ENCODE measurements around the gene PAF1.

PAF1 gene

DNA sequence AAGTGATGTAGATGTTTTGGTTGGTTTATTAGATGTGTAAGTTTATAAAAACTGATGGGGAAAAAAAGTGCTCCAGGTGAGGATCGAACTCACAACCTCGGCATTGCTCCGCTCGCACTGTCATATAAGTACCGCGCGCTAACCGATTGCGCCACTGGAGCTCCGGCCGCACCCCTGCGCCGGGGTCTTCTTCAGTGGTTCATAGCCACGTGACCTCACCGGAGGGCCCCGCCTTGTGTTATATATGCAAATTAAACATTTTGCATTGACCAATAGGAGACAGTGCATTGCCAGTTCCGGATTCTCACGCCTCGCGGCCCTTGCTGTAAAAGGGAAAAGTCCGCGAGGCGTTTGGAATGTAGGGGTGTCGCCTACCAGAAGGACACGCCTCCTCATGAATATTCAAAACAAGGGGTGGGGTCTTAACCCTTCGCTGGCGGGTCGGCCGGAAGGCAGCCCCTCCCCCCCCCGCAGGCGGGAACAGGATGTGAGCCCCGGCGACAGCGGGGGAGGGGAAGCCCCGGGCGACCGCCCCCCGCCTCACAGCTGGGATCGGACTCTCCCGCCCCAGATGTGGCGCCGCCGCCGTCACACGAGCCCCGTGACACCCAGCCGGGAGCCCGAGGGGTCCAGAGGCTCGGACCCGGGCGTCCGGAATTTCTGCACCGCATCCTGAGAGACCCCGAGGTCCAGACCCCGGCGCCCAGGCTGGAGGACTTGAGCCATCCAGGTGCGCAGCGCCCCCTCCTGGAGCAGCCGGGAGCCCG, 21.4 kb upstream of the PAF1 start, which contains the start of gene PLEKHG2:
Gene PLEKHG2, plus strand, starts transcription at position 570 of the 767 bp plus-strand sequence. CDS start 1,418 bp downstream, outside the sequence.
- no peaks in the 10 kb centered on the region for H3K9me3 Mint-ChIP-seq
- H3K27me3 Mint-ChIP-seq: peaks cover 0 to 4% of the 10 kb centered on the region in 2 donors
- peak; percentile 67 to 70 for ATAC-seq (replicated peaks)
- DNase-seq: peak; percentile 96
- H3K36me3 Mint-ChIP-seq: peaks cover 34 to 55% of the 10 kb centered on the region in 2 donors
- H3K4me1 Mint-ChIP-seq: peaks cover 51 to 64% of the 10 kb centered on the region in 2 donors
- peak within 1 kb of the TSS; percentile 99 for H3K27ac Mint-ChIP-seq
- peak within 1 kb of the TSS; percentile 96 to 97 for H3K4me3 Mint-ChIP-seq

DNA sequence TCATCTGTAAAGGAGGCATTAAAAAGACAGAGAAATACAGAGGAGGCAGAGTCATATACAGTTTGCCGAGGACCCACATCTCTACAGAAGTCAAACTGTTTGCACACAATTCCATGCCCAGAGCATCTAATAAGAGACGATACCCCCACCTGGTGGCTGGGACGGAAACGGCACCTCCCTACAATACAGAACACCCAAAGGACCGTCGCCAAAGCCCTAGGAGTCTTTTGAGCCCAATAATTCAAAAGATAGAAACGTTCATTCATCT, 20.9 kb upstream of the PAF1 start:
- Mint-ChIP-seq H3K36me3 (peaks cover 39 to 58% of the 10 kb centered on the region in 2 donors), H3K27ac (peak overlapping the region; percentile 99), H3K4me3 (peak overlapping the region; percentile 96 to 97), H3K27me3 (peaks cover 0 to 4% of the 10 kb centered on the region in 2 donors), H3K9me3 (no peaks in the 10 kb centered on the region), H3K4me1 (peaks cover 47 to 65% of the 10 kb centered on the region in 2 donors)
- peak; percentile 80 for DNase-seq
- peak; percentile 47 to 51 for ATAC-seq (replicated peaks)

DNA sequence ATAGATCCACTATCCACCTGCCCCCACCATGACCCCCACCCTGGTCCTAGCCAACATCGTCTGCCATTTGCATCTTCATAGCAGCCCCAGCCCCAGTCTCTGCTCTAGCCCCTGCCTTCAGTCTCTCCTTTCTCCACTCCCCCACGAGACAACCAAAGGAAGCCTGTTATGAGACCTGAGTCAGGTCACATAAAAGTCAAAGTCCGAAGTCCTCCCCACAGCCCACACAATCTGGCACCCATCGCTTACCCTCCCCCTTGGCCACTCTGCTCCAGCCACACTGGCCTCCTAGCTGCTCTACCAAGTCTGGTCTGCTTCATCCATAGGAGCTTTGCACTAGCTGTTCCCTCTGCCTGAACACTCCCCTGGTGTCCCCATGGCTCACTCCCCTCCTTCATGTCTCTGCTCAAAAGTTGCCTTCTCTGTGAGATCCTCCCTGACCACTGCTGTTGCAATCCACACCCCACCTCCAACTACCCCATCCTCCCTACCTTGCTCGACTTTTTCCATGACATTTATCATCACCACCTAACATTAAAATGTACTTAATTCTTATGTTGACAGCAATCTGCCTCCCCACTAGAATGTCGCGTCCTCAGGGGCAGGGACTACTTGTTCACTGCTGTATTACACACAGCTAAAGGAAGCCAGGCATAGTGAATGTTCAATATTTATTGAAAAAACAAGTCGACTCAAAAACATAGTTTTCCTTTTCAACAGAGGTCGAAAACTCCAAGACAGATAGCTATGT, 20.4 kb upstream of the PAF1 start:
- ATAC-seq (replicated peaks): no peak
- Mint-ChIP-seq H3K27ac (peak overlapping the region; percentile 99), H3K4me1 (peaks cover 47 to 69% of the 10 kb centered on the region in 2 donors), H3K36me3 (peaks cover 40 to 59% of the 10 kb centered on the region in 2 donors), H3K4me3 (peak overlapping the region; percentile 96 to 97), H3K27me3 (peaks cover 0 to 4% of the 10 kb centered on the region in 2 donors), H3K9me3 (no peaks in the 10 kb centered on the region)
- no peak for DNase-seq

DNA sequence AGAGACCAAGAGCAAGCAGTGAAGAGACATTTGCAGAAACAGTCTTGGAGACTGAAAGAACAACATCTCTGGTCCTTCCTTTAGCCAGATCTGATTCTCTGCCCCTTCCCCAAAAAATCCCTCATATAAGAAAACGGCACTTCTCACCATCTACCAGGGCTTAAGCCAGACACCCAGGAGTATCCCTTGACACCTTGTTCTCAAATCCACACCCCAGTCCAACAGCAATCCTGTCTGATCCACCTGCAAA, 19.9 kb upstream of the PAF1 start:
- ATAC-seq (replicated peaks) (no peak), DNase-seq (no peak)
- Mint-ChIP-seq H3K4me3 (peak overlapping the region; percentile 96 to 97), H3K4me1 (peaks cover 49 to 74% of the 10 kb centered on the region in 2 donors), H3K36me3 (peaks cover 40 to 59% of the 10 kb centered on the region in 2 donors), H3K27ac (peak overlapping the region; percentile 99), H3K27me3 (peaks cover 0 to 4% of the 10 kb centered on the region in 2 donors), H3K9me3 (no peaks in the 10 kb centered on the region)

DNA sequence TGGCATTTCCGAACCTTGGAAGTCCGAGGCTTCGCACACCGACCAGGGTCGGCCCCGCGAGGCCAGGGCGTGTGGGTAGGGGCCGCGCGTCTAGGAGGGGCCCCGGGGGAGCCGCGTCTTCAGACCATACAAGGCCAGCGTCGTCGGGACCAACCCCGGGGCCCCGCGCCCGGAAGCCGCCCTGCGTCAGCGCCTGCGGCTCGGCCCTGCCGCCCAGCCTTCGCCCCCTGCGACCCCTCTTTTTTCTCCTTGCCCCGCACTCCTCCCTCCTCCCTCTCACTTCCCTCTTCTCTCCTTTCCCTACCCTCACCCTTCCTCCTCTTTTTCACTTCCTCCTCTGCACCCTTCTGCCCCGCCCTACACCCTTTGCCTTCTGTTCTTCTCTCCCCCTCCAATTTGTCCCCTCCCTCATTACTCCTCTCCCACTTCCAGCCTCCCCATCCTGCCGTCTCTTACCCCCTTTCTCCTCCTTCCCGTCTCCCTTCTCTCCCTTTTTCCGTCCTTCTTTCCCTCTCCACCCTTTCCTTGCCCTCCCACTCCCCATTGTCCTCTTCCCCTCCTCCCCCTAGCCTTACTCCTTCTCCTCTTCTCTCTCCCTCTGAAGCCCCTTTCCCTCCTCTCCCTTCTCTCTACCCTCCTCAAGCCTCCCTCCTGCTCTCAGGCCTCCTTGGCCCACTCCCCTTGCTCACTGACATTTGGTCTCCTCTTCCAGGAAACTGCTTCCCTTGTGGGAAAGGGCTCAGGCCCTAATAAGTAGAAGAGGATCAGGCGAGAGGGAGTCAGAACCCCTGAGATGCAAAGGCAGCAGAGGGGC, 19.3 kb upstream of the PAF1 start:
- DNase-seq (peak; percentile 78), ATAC-seq (replicated peaks) (peak; percentile 41 to 44)
- H3K27me3 Mint-ChIP-seq: peaks cover 0 to 4% of the 10 kb centered on the region in 2 donors
- H3K4me3 Mint-ChIP-seq: peak overlapping the region; percentile 96 to 97
- H3K9me3 Mint-ChIP-seq: no peaks in the 10 kb centered on the region
- peaks cover 40 to 55% of the 10 kb centered on the region in 2 donors for H3K36me3 Mint-ChIP-seq
- H3K4me1 Mint-ChIP-seq: peaks cover 49 to 77% of the 10 kb centered on the region in 2 donors
- peak overlapping the region; percentile 99 for H3K27ac Mint-ChIP-seq

DNA sequence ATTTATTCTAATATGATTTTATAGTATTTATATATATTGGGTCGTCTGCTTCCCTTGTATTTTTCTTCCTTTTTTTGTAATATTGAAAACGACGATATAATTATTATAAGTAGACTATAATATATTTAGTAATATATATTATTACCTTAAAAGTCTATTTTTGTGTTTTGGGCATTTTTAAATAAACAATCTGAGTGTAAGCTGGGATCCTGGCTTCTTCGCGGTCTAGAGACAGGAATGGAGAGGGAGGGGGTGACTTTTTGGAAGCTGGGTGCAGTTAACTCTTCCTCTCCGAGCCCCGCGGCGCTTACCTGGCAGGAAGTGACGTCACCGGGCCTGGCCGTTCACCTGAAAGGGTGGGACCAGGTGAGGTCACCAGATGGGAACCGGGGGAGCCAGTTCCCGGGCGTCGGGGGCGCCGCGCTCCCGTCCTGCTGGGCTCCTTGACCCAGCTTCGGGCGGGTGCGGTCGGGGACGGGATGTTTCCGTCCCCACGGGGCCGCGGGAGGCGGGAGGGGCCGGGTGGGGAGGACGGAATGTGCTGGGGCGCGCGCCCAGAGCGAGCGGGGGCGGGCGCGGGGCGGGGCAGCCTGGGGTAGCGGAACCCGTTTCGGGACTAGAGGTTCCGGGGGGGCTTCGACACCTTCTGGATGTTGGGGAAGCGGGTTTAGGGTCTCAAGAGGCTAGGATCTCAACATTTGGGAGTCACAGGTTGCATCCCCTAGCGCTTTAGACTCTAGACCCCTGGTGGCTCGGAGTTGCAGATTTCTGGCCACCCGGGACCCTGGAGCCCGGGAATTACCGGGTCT, 18.5 kb upstream of the PAF1 start:
- Mint-ChIP-seq H3K27me3 (peaks cover 0 to 4% of the 10 kb centered on the region in 2 donors), H3K36me3 (peaks cover 38 to 47% of the 10 kb centered on the region in 2 donors), H3K4me1 (peaks cover 45 to 77% of the 10 kb centered on the region in 2 donors), H3K4me3 (peak overlapping the region; percentile 96 to 97), H3K9me3 (no peaks in the 10 kb centered on the region), H3K27ac (peak overlapping the region; percentile 99)
- DNase-seq (peak; percentile 67), ATAC-seq (replicated peaks) (peak; percentile 2 to 8)

DNA sequence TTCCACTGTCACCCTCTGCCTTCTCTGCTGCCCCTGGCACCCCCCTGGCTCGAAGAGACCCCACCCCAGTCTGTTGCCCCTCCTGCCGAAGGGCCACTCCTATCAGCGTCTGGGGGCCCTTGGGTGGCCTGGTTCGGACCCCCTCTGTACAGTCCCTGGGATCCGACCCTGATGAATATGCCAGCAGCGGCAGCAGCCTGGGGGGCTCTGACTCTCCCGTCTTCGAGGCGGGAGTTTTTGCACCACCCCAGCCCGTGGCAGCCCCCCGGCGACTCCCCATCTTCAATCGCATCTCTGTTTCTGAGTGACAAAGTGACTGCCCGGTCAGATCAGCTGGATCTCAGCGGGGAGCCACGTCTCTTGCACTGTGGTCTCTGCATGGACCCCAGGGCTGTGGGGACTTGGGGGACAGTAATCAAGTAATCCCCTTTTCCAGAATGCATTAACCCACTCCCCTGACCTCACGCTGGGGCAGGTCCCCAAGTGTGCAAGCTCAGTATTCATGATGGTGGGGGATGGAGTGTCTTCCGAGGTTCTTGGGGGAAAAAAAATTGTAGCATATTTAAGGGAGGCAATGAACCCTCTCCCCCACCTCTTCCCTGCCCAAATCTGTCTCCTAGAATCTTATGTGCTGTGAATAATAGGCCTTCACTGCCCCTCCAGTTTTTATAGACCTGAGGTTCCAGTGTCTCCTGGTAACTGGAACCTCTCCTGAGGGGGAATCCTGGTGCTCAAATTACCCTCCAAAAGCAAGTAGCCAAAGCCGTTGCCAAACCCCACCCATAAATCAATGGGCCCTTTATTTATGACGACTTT, 17.7 kb upstream of the PAF1 start:
- Mint-ChIP-seq H3K4me3 (peak overlapping the region; percentile 85 to 88), H3K4me1 (peaks cover 43 to 77% of the 10 kb centered on the region in 2 donors), H3K36me3 (peaks cover 31 to 39% of the 10 kb centered on the region in 2 donors), H3K9me3 (no peaks in the 10 kb centered on the region), H3K27me3 (peaks cover 0 to 4% of the 10 kb centered on the region in 2 donors), H3K27ac (peak overlapping the region; percentile 99)
- ATAC-seq (replicated peaks): no peak
- DNase-seq: no peak

DNA sequence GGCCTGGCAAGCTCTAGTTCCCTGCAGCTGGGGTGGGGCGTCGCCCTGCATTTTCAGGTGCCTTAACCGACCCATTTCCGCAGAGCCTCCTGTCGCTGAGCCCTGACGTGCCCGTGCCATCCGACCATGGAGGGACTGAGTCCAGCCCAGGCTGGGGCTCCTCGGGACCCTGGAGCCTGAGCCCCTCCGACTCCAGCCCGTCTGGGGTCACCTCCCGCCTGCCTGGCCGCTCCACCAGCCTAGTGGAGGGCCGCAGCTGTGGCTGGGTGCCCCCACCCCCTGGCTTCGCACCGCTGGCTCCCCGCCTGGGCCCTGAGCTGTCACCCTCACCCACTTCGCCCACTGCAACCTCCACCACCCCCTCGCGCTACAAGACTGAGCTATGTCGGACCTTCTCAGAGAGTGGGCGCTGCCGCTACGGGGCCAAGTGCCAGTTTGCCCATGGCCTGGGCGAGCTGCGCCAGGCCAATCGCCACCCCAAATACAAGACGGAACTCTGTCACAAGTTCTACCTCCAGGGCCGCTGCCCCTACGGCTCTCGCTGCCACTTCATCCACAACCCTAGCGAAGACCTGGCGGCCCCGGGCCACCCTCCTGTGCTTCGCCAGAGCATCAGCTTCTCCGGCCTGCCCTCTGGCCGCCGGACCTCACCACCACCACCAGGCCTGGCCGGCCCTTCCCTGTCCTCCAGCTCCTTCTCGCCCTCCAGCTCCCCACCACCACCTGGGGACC, 16.9 kb upstream of the PAF1 start:
- no peak for DNase-seq

DNA sequence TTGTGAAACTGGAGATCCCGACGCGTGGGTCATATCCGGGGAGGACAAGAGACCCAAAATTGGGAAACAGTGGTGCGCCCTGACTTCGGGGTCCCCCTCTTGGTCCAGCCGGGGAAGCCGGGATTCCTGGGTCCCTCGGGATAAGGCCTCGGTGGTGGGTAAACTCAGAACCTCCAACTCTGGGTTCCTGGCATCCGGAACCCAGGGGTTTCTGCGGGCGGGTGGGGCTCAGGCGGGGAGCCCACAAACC, 16.4 kb upstream of the PAF1 start:
- no peaks in the 10 kb centered on the region for H3K9me3 Mint-ChIP-seq
- H3K4me1 Mint-ChIP-seq: peaks cover 49 to 86% of the 10 kb centered on the region in 2 donors
- DNase-seq: no peak
- no peak for ATAC-seq (replicated peaks)
- H3K27ac Mint-ChIP-seq: peak overlapping the region; percentile 99
- peak overlapping the region; percentile 85 to 88 for H3K4me3 Mint-ChIP-seq
- H3K27me3 Mint-ChIP-seq: peaks cover 0 to 4% of the 10 kb centered on the region in 2 donors
- peaks cover 30 to 38% of the 10 kb centered on the region in 2 donors for H3K36me3 Mint-ChIP-seq

More for the DNA sequence above, 16.9 kb upstream of the PAF1 start:
- H3K9me3 Mint-ChIP-seq: no peaks in the 10 kb centered on the region
- peaks cover 44 to 82% of the 10 kb centered on the region in 2 donors for H3K4me1 Mint-ChIP-seq
- H3K36me3 Mint-ChIP-seq: peaks cover 30 to 38% of the 10 kb centered on the region in 2 donors
- no peak for ATAC-seq (replicated peaks)
- peak overlapping the region; percentile 99 for H3K27ac Mint-ChIP-seq
- H3K27me3 Mint-ChIP-seq: peaks cover 0 to 4% of the 10 kb centered on the region in 2 donors
- peak overlapping the region; percentile 85 to 88 for H3K4me3 Mint-ChIP-seq

DNA sequence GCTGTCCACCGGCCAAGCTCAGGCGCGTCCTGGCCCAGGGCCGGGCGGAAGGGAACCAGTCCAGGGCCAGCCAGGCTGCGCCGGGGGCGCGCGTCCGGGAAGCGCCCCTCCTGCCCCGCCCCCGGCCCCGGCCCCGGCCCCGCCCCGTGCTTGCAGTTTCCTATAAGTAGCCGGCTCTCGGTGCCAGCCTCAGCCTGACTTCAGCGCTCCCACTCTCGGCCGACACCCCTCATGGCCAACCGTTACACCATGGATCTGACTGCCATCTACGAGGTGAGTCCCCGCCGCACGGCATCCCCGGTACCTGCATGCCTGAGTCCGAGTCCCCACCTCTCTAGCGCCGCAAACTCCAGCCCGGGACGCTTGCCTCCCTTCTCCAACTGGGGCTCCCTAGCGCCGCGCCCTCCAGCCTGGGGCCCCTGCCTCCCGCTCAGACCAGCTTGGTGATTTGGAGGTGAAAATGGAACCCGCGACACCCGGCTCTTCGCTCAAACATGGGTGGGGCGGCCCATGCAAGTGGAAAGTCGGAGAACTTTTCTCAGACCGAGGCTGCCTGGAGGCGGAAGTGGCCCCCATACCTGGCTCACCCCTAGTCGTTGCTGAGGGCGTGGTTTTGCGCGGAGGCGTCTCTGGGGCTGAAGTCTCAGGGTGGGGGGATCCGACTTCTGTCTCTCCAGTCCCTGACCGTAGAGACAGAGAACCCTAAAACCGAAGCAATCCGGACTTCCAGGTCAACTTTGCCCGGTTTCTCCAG, 15.9 kb upstream of the PAF1 start, which contains the start of gene ZFP36:
Gene ZFP36, plus strand, starts transcription at position 192 of the 754 bp plus-strand sequence. Its CDS starts 58 bp downstream, at position 250.
- no peaks in the 10 kb centered on the region for H3K27me3 Mint-ChIP-seq
- DNase-seq (peak; percentile 78), ATAC-seq (replicated peaks) (peak; percentile 30 to 34)
- H3K4me3 Mint-ChIP-seq: peak within 1 kb of the TSS; percentile 85 to 88
- peaks cover 51 to 86% of the 10 kb centered on the region in 2 donors for H3K4me1 Mint-ChIP-seq
- H3K36me3 Mint-ChIP-seq: peaks cover 28 to 33% of the 10 kb centered on the region in 2 donors
- H3K9me3 Mint-ChIP-seq: no peaks in the 10 kb centered on the region
- peak within 1 kb of the TSS; percentile 100 for H3K27ac Mint-ChIP-seq

DNA sequence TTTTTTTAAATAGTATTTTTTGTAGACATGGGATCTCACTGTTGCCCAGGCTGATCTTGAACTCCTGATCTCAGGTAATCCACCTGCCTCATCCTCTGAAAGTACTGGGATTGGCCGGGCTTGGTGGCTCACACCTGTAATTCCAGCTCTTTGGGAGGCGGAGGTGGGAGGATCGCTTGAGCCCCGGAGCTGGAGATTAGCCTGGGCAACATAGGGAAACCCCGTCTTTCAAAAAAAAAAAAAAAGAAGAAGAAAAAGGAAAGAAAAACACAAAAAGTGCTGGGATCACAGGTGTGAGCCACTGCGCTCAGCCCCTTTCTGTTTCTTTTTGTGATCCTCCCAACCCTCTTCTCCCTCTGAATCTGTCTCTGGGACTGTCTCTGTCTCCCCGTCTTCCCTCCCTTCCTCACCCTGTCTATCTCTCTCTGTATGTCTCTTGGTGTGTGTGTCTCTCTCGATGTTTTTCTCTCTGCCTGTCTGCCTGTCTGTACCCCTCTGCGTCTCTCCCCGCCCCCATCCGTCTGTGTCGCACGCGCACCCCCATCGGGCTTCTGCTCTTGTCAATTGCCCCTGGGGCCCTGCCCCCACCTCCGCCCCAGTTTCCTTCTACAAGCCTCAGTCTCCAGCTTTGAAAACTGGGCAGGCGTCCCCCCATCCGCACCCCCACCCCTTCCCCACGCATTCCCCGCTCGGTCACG, 15.2 kb upstream of the PAF1 start:
- H3K27ac Mint-ChIP-seq: peak overlapping the region; percentile 90
- H3K36me3 Mint-ChIP-seq: peaks cover 27 to 31% of the 10 kb centered on the region in 2 donors
- H3K4me3 Mint-ChIP-seq: peak overlapping the region; percentile 85 to 88
- H3K4me1 Mint-ChIP-seq: peaks cover 52 to 86% of the 10 kb centered on the region in 2 donors
- no peaks in the 10 kb centered on the region for H3K27me3 Mint-ChIP-seq
- peak; percentile 8 to 17 for ATAC-seq (replicated peaks)
- no peaks in the 10 kb centered on the region for H3K9me3 Mint-ChIP-seq
- peak; percentile 78 for DNase-seq

All from stimulated activated naive B cell treated with anti-CD40 and anti-IgM and Interleukin-4, amounts not matched to agents 10 μg/mL and 1 μg/mL and 100 μg/mL, for 72 hours (primary cell).